KBM-7 (cell line): ENCODE results near the gene PITPNC1.
"Not testable (repeated sequence)": the region's sequence is repeated elsewhere in the genome, so short reads cannot be mapped to it uniquely, and the experiment has no call there.

ENCODE experiments used
- DNase-seq: peaks from one replicate; pipeline ENCODE4 v3.0.0-alpha.2; 2015
- in situ Hi-C: fragments of 300-500 bp; cut with MboI; formaldehyde crosslinking; loops from 2 replicates; pipeline ENCODE4 v1.14.3; 2020; ENCODE audit warnings: low sequenced_read_pairs, low pct_unique_long_range_greater_than_20kb, mixed read lengths

The PITPNC1 gene

GRCh38 chr17:67678414-67678813 is 301.3 kb downstream of the PITPNC1 start:
- in situ Hi-C loops = no loop called here
- no peak for DNase-seq

- in situ Hi-C loops = no loop called here
- no peak for DNase-seq
Observed at GRCh38 chr17:67679225-67679624, 302.1 kb downstream of the PITPNC1 start.

GRCh38 chr17:67679721-67680120 is 302.6 kb downstream of the PITPNC1 start:
- in situ Hi-C loops = no loop called here
- no peak for DNase-seq

- DNase-seq = no peak
- in situ Hi-C loops = no loop called here
Observed at GRCh38 chr17:67680445-67681224, 303.6 kb downstream of the PITPNC1 start.

- in situ Hi-C loops = no loop called here
- DNase-seq = no peak
Observed at GRCh38 chr17:67682196-67682595, 305.1 kb downstream of the PITPNC1 start.

GRCh38 chr17:67685351-67685750 is 308.3 kb downstream of the PITPNC1 start:
- in situ Hi-C loops = no loop called here
- no peak for DNase-seq

- DNase-seq = no peak
- in situ Hi-C loops = no loop called here
Observed at GRCh38 chr17:67686241-67686640, 309.2 kb downstream of the PITPNC1 start.

GRCh38 chr17:67687511-67687910 is 310.4 kb downstream of the PITPNC1 start:
- DNase-seq = no peak
- in situ Hi-C loops = no loop called here

GRCh38 chr17:67689534-67690177 is 312.6 kb downstream of the PITPNC1 start:
- DNase-seq = peak; percentile 79
- in situ Hi-C loops = no loop called here

- in situ Hi-C loops = no loop called here
- DNase-seq = no peak
Observed at GRCh38 chr17:67693811-67694210, 316.7 kb downstream of the PITPNC1 start.

GRCh38 chr17:67696347-67696746 is 319.3 kb downstream of the PITPNC1 start:
- DNase-seq = no peak
- in situ Hi-C loops = no loop called here

GRCh38 chr17:67696853-67697498 is 319.9 kb downstream of the PITPNC1 start:
- no peak for DNase-seq
- in situ Hi-C loops = no loop called here

GRCh38 chr17:67700037-67700724 is 323.1 kb downstream of the PITPNC1 start:
- no peak for DNase-seq
- in situ Hi-C loops = no loop called here

GRCh38 chr17:67700725-67701119 is 323.6 kb downstream of the PITPNC1 start:
- in situ Hi-C loops = no loop called here
- DNase-seq = no peak

GRCh38 chr17:67702861-67703260 is 325.8 kb downstream of the PITPNC1 start:
- DNase-seq, in situ Hi-C loops: not testable (repeated sequence)

- no peak for DNase-seq
- in situ Hi-C loops = no loop called here
Observed at GRCh38 chr17:67707442-67707841, 330.4 kb downstream of the PITPNC1 start.

- no peak for DNase-seq
- in situ Hi-C loops = no loop called here
Observed at GRCh38 chr17:67708378-67708777, 331.3 kb downstream of the PITPNC1 start.

- no peak for DNase-seq
- in situ Hi-C loops = no loop called here
Observed at GRCh38 chr17:67711916-67712315, 334.8 kb downstream of the PITPNC1 start.

GRCh38 chr17:67712375-67712774 is 335.3 kb downstream of the PITPNC1 start:
- peak; percentile 27 for DNase-seq
- in situ Hi-C loops = no loop called here

GRCh38 chr17:67713169-67713568 is 336.1 kb downstream of the PITPNC1 start:
- in situ Hi-C loops = no loop called here
- no peak for DNase-seq
